ENCODE results near the gene TK1. TPM values are rescaled to one million over a fixed set of nuclear protein-coding genes. Genes with fewer than 3 reads are reported as not detected.
A peak's percentile ranks its signal among the peaks of the same experiment; 100 is the strongest.

Gene TK1
- total RNA-seq, 4 donors from 2014 or later: 1.0 to 9.1 (median 7.0) TPM

DNA sequence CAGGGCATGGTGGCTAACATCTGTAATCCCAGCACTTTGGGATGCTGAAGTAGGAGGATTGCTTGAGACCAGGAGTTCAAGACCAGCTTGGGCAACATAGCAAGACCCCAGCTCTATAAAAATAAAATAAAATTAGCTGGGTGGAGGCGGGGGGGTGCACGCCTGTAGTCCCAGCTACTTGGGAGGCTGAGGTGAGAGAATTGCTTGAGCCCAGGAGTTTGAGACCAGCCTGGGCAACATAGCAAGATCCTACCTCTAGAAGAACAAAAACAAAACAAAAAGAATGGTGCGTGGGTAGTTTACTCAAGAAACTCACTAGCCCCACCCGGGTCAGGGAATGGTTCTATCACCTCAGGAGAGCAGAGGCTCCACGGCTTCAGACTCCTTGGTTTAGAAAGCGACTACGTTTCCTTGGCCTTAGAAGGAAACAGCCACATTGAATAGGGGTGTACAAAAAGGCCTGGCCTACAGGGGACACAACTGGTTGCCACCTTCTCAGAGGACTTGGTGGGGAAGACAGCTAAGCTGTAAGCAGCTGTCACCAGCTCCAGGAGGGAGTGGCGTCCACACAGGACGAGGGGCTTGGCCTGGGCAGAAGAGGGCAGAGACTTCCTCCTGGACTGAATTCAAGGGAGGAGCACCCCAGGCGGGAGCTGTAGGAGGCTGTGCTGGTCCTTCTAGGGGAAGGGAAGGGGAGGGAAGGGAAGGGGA lies 716 bp downstream of the TK1 start:
- TF ChIP-seq POLR2AphosphoS5 (IDR thresholded peaks at IDR 0.05): no peak
- TF ChIP-seq POLR2A (IDR thresholded peaks at IDR 0.05): no peak
- TF ChIP-seq EP300 (IDR thresholded peaks at IDR 0.05): no peak
- TF ChIP-seq, protein P1, sequence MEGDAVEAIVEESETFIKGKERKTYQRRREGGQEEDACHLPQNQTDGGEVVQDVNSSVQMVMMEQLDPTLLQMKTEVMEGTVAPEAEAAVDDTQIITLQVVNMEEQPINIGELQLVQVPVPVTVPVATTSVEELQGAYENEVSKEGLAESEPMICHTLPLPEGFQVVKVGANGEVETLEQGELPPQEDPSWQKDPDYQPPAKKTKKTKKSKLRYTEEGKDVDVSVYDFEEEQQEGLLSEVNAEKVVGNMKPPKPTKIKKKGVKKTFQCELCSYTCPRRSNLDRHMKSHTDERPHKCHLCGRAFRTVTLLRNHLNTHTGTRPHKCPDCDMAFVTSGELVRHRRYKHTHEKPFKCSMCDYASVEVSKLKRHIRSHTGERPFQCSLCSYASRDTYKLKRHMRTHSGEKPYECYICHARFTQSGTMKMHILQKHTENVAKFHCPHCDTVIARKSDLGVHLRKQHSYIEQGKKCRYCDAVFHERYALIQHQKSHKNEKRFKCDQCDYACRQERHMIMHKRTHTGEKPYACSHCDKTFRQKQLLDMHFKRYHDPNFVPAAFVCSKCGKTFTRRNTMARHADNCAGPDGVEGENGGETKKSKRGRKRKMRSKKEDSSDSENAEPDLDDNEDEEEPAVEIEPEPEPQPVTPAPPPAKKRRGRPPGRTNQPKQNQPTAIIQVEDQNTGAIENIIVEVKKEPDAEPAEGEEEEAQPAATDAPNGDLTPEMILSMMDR (IDR thresholded peaks at IDR 0.05): no peak
- Histone ChIP-seq H3K4me1 (peaks cover 21% of the 10 kb centered on the region), H3K9me3 (no peaks in the 10 kb centered on the region), H3K4me3 (peak overlapping the region; percentile 52), H3K36me3 (peaks cover 6% of the 10 kb centered on the region), H3K27me3 (no peaks in the 10 kb centered on the region), H3K27ac (no peak overlapping the region)
- 38% methylated on average over 10 of the region's 10 CpGs for whole genome bisulfite sequencing
- DNase-seq (ENCODE audit: low spot score in 2 of 2): no peak

DNA sequence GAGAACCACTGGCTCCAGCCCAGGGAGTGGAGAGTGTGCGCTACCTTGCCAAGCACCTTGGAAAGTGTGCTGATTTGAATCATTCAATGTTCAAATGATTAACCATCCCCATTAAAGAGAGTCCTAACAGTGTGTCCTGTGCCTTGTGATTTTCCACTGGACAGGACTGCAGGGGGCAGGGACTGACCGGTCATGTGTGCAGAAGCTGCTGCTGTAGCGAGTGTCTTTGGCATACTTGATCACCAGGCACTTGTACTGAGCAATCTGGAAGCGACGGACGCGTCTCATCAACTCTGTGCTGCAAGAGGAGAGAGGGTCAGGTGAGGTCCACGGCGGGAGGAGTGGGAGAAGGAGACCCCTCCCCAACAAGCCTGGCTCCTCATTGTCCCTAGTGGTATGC lies 2.0 kb downstream of the TK1 start:
- Histone ChIP-seq H3K27ac (peak overlapping the region; percentile 26), H3K4me3 (no peak overlapping the region), H3K9me3 (no peaks in the 10 kb centered on the region), H3K27me3 (no peaks in the 10 kb centered on the region), H3K36me3 (no peaks in the 10 kb centered on the region), H3K4me1 (peaks cover 21% of the 10 kb centered on the region)
- 83% methylated on average over 9 of the region's 9 CpGs for WGBS
- TF ChIP-seq POLR2A (IDR thresholded peaks at IDR 0.05) (no peak), POLR2AphosphoS5 (IDR thresholded peaks at IDR 0.05) (no peak), EP300 (IDR thresholded peaks at IDR 0.05) (no peak)
- TF ChIP-seq, protein P1 (IDR thresholded peaks at IDR 0.05): no peak
- no peak for DNase-seq (ENCODE audit: low spot score in 2 of 2)

DNA sequence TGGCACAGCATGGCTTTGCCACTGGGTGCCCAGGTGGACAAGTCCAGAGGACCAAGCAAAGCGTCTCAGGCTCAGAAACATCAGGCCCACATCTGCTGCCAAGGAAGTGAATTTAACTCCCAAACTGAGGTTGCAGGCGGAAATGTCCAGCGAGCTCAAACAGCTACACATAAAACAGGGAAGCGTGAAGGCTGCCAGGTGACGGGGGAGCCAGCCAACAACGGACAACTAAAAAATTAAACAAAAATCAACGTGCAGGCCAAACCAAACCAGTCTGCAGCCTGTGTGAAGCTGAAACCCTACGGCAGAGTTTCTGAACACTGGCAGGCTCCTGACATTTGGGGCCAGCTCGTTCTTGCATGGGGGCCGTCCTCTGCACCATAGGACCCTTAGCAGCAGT lies 2.5 kb downstream of the TK1 start:
- WGBS: 89% methylated on average over 10 of the region's 10 CpGs
- TF ChIP-seq POLR2AphosphoS5 (IDR thresholded peaks at IDR 0.05): no peak
- TF ChIP-seq POLR2A (IDR thresholded peaks at IDR 0.05): no peak
- TF ChIP-seq, protein P1 (IDR thresholded peaks at IDR 0.05): no peak
- no peak for TF ChIP-seq EP300 (IDR thresholded peaks at IDR 0.05)
- Histone ChIP-seq H3K27me3 (no peaks in the 10 kb centered on the region), H3K4me3 (no peak overlapping the region), H3K9me3 (no peaks in the 10 kb centered on the region), H3K27ac (peak overlapping the region; percentile 26), H3K4me1 (peaks cover 21% of the 10 kb centered on the region), H3K36me3 (no peaks in the 10 kb centered on the region)
- no peak for DNase-seq (ENCODE audit: low spot score in 2 of 2)

DNA sequence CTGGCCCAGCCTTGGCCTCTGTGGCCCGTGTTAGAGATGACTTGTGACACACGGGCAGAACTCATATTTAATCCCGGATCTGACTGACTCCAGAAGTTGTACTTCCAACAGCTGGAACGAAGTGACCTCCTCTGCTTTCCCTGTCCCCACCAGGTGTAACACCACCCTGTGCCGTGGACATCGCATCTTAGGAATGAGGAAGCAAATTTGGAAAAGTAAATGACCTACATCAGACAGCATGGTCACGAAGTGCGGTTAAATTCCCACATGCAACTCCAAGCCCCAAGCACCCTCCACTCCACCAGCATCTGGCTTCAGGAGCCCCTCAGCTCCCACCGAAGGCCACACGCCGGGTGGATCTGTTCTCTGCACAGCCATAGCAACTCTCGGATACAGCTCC lies 2.9 kb downstream of the TK1 start:
- Histone ChIP-seq H3K27ac (no peak overlapping the region), H3K4me3 (no peak overlapping the region), H3K27me3 (no peaks in the 10 kb centered on the region), H3K4me1 (peaks cover 21% of the 10 kb centered on the region), H3K9me3 (no peaks in the 10 kb centered on the region), H3K36me3 (no peaks in the 10 kb centered on the region)
- no peak for DNase-seq (ENCODE audit: low spot score in 2 of 2)
- TF ChIP-seq EP300 (IDR thresholded peaks at IDR 0.05) (no peak), POLR2A (IDR thresholded peaks at IDR 0.05) (no peak), POLR2AphosphoS5 (IDR thresholded peaks at IDR 0.05) (no peak)
- TF ChIP-seq, protein P1 (IDR thresholded peaks at IDR 0.05): no peak
- 89% methylated on average over 12 of the region's 12 CpGs for WGBS

DNA sequence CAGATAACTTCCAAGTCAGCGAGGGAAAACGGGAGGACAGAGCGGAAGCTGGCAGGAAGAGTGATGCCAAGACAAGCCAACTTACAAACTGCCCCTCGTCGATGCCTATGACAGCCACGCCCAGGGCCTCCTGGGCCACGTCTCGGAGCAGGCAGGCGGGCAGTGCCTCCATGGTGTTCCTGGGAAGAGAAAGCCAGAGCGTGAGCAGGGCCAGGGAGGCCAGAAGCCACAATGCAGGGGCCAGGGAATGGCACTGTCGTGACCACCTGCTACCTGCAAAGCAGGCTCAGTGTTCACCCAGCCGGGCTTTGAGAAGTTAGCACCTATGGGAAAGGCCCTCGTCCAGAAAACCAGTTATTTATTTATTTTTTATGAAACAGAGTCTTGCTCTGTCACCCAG lies 4.3 kb downstream of the TK1 start:
- Histone ChIP-seq H3K36me3 (no peaks in the 10 kb centered on the region), H3K9me3 (no peaks in the 10 kb centered on the region), H3K27ac (no peak overlapping the region), H3K27me3 (no peaks in the 10 kb centered on the region), H3K4me3 (no peak overlapping the region), H3K4me1 (peaks cover 10% of the 10 kb centered on the region)
- no peak for DNase-seq (ENCODE audit: low spot score in 2 of 2)
- TF ChIP-seq POLR2A (IDR thresholded peaks at IDR 0.05): no peak
- no peak for TF ChIP-seq POLR2AphosphoS5 (IDR thresholded peaks at IDR 0.05)
- TF ChIP-seq EP300 (IDR thresholded peaks at IDR 0.05): no peak
- TF ChIP-seq, protein P1 (IDR thresholded peaks at IDR 0.05): no peak
- 92% methylated on average over 13 of the region's 13 CpGs for WGBS

All from suprapubic skin (tissue), 4 donors.